Body of pancreas (tissue), 4 donors: ENCODE data around the gene KCTD4. TPM values are rescaled to one million over a fixed set of nuclear protein-coding genes. Genes with fewer than 3 reads are reported as not detected.

Experiments used
- ATAC-seq: fragments of 150-250 bp; one replicate; pipeline ENCODE4 v1.9.1; 2016
- DNase-seq, 4 donors: peaks; one replicate each; pipeline ENCODE4 v3.0.0-alpha.2; 2019
- H3K27ac ChIP-seq, 4 donors: fragments of 200-600 bp; sonication (generic); 1 replicate in 3 of 4; 2 replicates in 1 of 4; pipeline versions ENCODE4 v1.5.1 to v1.6.1; 2016 to 2019; ENCODE audit warnings: mild to moderate bottlenecking in 1 of 4, mixed read lengths in 1 of 4, moderate library complexity in 1 of 4
- H3K27me3 ChIP-seq, 2 donors: fragments of 200-600 bp; sonication (generic); one replicate each; pipeline ENCODE4 v1.6.0; 2016; ENCODE audit warnings: mild to moderate bottlenecking in 1 of 2
- H3K36me3 ChIP-seq, 2 donors: fragments of 200-600 bp; sonication (generic); replicated peaks in 1 of 2; 2 replicates each; pipeline ENCODE4 v1.5.1; 2016; ENCODE audit warnings: low read depth in 2 of 2; ENCODE audit not compliant: insufficient read depth in 1 of 2
- H3K4me1 ChIP-seq: fragments of 200-600 bp; sonication (generic); one replicate; pipeline ENCODE4 v1.6.0; 2016
- H3K4me3 ChIP-seq, 2 donors: fragments of 200-600 bp; sonication (generic); 1 replicate in 1 of 2; 2 replicates in 1 of 2; pipeline ENCODE4 v1.5.1; 2016 to 2019
- H3K9me3 ChIP-seq, 3 donors: fragments of 200-600 bp; sonication (generic); 1 replicate in 2 of 3; 2 replicates in 1 of 3; pipeline ENCODE4 v1.5.1; 2016
- CTCF ChIP-seq, 7 experiments: fragments of 450-650 bp in 4 of 7; fragments of 200-600 bp in 3 of 7; sonication (generic) in 3 of 7; IDR thresholded peaks; one replicate each; pipeline ENCODE4 v1.5.1; 2016 to 2019; ENCODE audit warnings: antibody characterized with exemption in 7 of 7
- POLR2A ChIP-seq, 3 donors: fragments of 450-650 bp; IDR thresholded peaks; one replicate each; pipeline ENCODE4 v1.6.1; 2016; ENCODE audit warnings: antibody characterized with exemption in 3 of 3, mild to moderate bottlenecking in 2 of 3
- WGBS, 2 donors: methylation state at CpG; one replicate each; pipeline ENCODE4 v1.1.5; 2017; 5-methylcytosine and 5-hydroxymethylcytosine counted together
- intact Hi-C: fragments of 100-400 bp; cut with DNase I; formaldehyde crosslinking; loops from one replicate; pipeline ENCODE4 v1.15.1; 2023
- total RNA-seq, 2 donors: library from RNA; depleted of rRNA; stranded (reverse); fragments of >200 nt; gene quantifications; one replicate each; pipeline ENCODE4 v1.1.0, GENCODE V29; 2016

The KCTD4 gene
- total RNA-seq, 2 donors from 2014 or later: not detected

- no peaks in the 10 kb centered on the region for H3K27me3 ChIP-seq
- no peaks in the 10 kb centered on the region for H3K9me3 ChIP-seq
- no peak overlapping the region for H3K27ac ChIP-seq
- DNase-seq: no peak
- no peaks in the 10 kb centered on the region for H3K36me3 ChIP-seq
- intact Hi-C loops: no loop called here
- H3K4me3 ChIP-seq: no peak overlapping the region
- peaks cover 18% of the 10 kb centered on the region for H3K4me1 ChIP-seq
- no peak for ATAC-seq
- TF ChIP-seq CTCF (IDR thresholded peaks at IDR 0.05) (no peak), POLR2A (IDR thresholded peaks at IDR 0.05) (no peak)
Measured at GRCh38 chr13:45209229-45209628, 8.4 kb upstream of the KCTD4 start.

GRCh38 chr13:45208132-45208531 is 7.3 kb upstream of the KCTD4 start:
- H3K27me3 ChIP-seq: no peaks in the 10 kb centered on the region
- WGBS, 2 donors: 74 to 97% methylated on average over 2 of the region's 2 CpGs
- no peaks in the 10 kb centered on the region for H3K36me3 ChIP-seq
- H3K27ac ChIP-seq: peak overlapping the region in 1 of 4 donors; percentile 53
- H3K4me1 ChIP-seq: peaks cover 18% of the 10 kb centered on the region
- TF ChIP-seq POLR2A (IDR thresholded peaks at IDR 0.05): no peak
- ATAC-seq (no peak), DNase-seq (no peak)
- intact Hi-C loops: no loop called here
- H3K9me3 ChIP-seq: no peaks in the 10 kb centered on the region
- H3K4me3 ChIP-seq: no peak overlapping the region

GRCh38 chr13:45207319-45207718 is 6.5 kb upstream of the KCTD4 start:
- peak in 1 of 4 donors; percentile 13 for DNase-seq
- no peak for TF ChIP-seq CTCF (IDR thresholded peaks at IDR 0.05)
- TF ChIP-seq POLR2A (IDR thresholded peaks at IDR 0.05): no peak
- Histone ChIP-seq H3K9me3 (no peaks in the 10 kb centered on the region), H3K27ac (peak overlapping the region in 2 of 4 donors; percentile 53 to 57), H3K27me3 (no peaks in the 10 kb centered on the region), H3K4me3 (no peak overlapping the region), H3K36me3 (no peaks in the 10 kb centered on the region), H3K4me1 (peaks cover 18% of the 10 kb centered on the region)
- WGBS, 2 donors: 20 to 24% methylated on average over 4 of the region's 4 CpGs
- intact Hi-C loops: no loop called here
- ATAC-seq: peak; percentile 6

- Histone ChIP-seq H3K9me3 (no peaks in the 10 kb centered on the region), H3K4me1 (peaks cover 18% of the 10 kb centered on the region), H3K36me3 (no peaks in the 10 kb centered on the region), H3K27me3 (no peaks in the 10 kb centered on the region), H3K4me3 (no peak overlapping the region), H3K27ac (peak overlapping the region in 2 of 4 donors; percentile 8 to 53)
- intact Hi-C loops: no loop called here
- peak; percentile 45 for ATAC-seq
- DNase-seq: no peak
- TF ChIP-seq CTCF (IDR thresholded peaks at IDR 0.05) (no peak), POLR2A (IDR thresholded peaks at IDR 0.05) (no peak)
Measured at GRCh38 chr13:45206340-45206739, 5.5 kb upstream of the KCTD4 start.

GRCh38 chr13:45205124-45205523 is 4.3 kb upstream of the KCTD4 start:
- Histone ChIP-seq H3K9me3 (no peaks in the 10 kb centered on the region), H3K27ac (no peak overlapping the region), H3K4me3 (no peak overlapping the region), H3K36me3 (no peaks in the 10 kb centered on the region), H3K4me1 (peaks cover 18% of the 10 kb centered on the region), H3K27me3 (no peaks in the 10 kb centered on the region)
- no peak for TF ChIP-seq POLR2A (IDR thresholded peaks at IDR 0.05)
- WGBS, 2 donors: 74 to 75% methylated on average over 5 of the region's 5 CpGs
- no peak for DNase-seq
- intact Hi-C loops: no loop called here
- ATAC-seq: no peak

GRCh38 chr13:45199711-45200110 is 1.1 kb downstream of the KCTD4 start:
- Histone ChIP-seq H3K27me3 (no peaks in the 10 kb centered on the region), H3K4me3 (no peak overlapping the region), H3K36me3 (no peaks in the 10 kb centered on the region), H3K4me1 (peaks cover 6% of the 10 kb centered on the region), H3K9me3 (no peaks in the 10 kb centered on the region), H3K27ac (no peak overlapping the region)
- intact Hi-C loops: no loop called here
- ATAC-seq (no peak), DNase-seq (no peak)
- TF ChIP-seq POLR2A (IDR thresholded peaks at IDR 0.05) (no peak), CTCF (IDR thresholded peaks at IDR 0.05) (no peak)
- 86 to 89% methylated on average over 4 of the region's 4 CpGs for WGBS, 2 donors
